MM.1S (cell line): ENCODE data around the gene C15orf39.

Experiments
- DNase-seq: peaks from one replicate; pipeline ENCODE4 v3.0.0-alpha.2; 2015
- H2AFZ ChIP-seq: fragments of 300-600 bp; sonication (generic); 2 replicates; pipeline ENCODE4 v1.6.0; 2016; ENCODE audit warnings: antibody characterized with exemption, low read length
- H3F3A ChIP-seq: fragments of 300-600 bp; sonication (generic); 2 replicates; pipeline ENCODE4 v1.6.1; 2016; ENCODE audit warnings: mild to moderate bottlenecking, antibody characterized with exemption, low read length, moderate library complexity, mixed read lengths; ENCODE audit not compliant: insufficient read depth
- H3K27ac ChIP-seq: fragments of 300-600 bp; sonication (generic); 2 replicates; pipeline ENCODE4 v1.5.1; 2016; ENCODE audit warnings: mild to moderate bottlenecking, low read length
- H3K27me3 ChIP-seq: fragments of 300-600 bp; sonication (generic); replicated peaks from 2 replicates; pipeline ENCODE4 v1.6.0; 2016; ENCODE audit warnings: low read length; ENCODE audit not compliant: insufficient read depth
- H3K36me3 ChIP-seq: fragments of 300-600 bp; sonication (generic); replicated peaks from 2 replicates; pipeline ENCODE4 v1.6.1; 2016; ENCODE audit warnings: mild to moderate bottlenecking, low read length, mixed read lengths; ENCODE audit not compliant: insufficient read depth
- H3K4me1 ChIP-seq: fragments of 300-600 bp; sonication (generic); 2 replicates; pipeline ENCODE4 v1.6.1; 2016; ENCODE audit warnings: low read length, mixed read lengths
- H3K4me2 ChIP-seq: fragments of 300-600 bp; sonication (generic); 2 replicates; pipeline ENCODE4 v1.6.0; 2016; ENCODE audit warnings: low read depth, low read length
- H3K4me3 ChIP-seq: fragments of 300-600 bp; sonication (generic); 2 replicates; pipeline ENCODE4 v1.5.1; 2016; ENCODE audit warnings: low read length, mixed read lengths
- H3K79me2 ChIP-seq: fragments of 300-600 bp; sonication (generic); 2 replicates; pipeline ENCODE4 v1.6.1; 2016; ENCODE audit warnings: mixed run types, low read length, mixed read lengths
- H3K9ac ChIP-seq: fragments of 300-600 bp; sonication (generic); 2 replicates; pipeline ENCODE4 v1.6.1; 2016; ENCODE audit warnings: low read length, mixed read lengths
- H3K9me2 ChIP-seq: fragments of 300-600 bp; sonication (generic); replicated peaks from 2 replicates; pipeline ENCODE4 v1.6.1; 2016; ENCODE audit warnings: mild to moderate bottlenecking, low read length, mixed read lengths; ENCODE audit not compliant: insufficient read depth
- H3K9me3 ChIP-seq: fragments of 300-600 bp; sonication (generic); replicated peaks from 2 replicates; pipeline ENCODE4 v1.6.1; 2016; ENCODE audit warnings: mild to moderate bottlenecking, low read length, mixed read lengths; ENCODE audit not compliant: insufficient read depth
- H4K20me1 ChIP-seq: fragments of 300-600 bp; sonication (generic); 2 replicates; pipeline ENCODE4 v1.6.1; 2016; ENCODE audit warnings: mild to moderate bottlenecking, low read length, moderate library complexity, mixed read lengths; ENCODE audit not compliant: insufficient read depth
- EZH2 ChIP-seq: fragments of 300-600 bp; sonication (generic); optimal IDR thresholded peaks from 2 replicates; pipeline ENCODE3; 2017; ENCODE audit warnings: low read depth, mild to moderate bottlenecking, antibody characterized with exemption, low read length, mixed read lengths
- EZH2phosphoT487 ChIP-seq: fragments of 300-600 bp; sonication (generic); IDR thresholded peaks from 2 replicates; pipeline ENCODE4 v1.6.1; 2018; ENCODE audit warnings: antibody characterized with exemption, low read length
- TF ChIP-seq, protein P1 (sequence below): fragments of 300-600 bp; sonication (generic); IDR thresholded peaks from 2 replicates; pipeline ENCODE4 v1.5.1; 2016; ENCODE audit warnings: antibody characterized with exemption, low read length, mixed read lengths

C15orf39 gene

DNA sequence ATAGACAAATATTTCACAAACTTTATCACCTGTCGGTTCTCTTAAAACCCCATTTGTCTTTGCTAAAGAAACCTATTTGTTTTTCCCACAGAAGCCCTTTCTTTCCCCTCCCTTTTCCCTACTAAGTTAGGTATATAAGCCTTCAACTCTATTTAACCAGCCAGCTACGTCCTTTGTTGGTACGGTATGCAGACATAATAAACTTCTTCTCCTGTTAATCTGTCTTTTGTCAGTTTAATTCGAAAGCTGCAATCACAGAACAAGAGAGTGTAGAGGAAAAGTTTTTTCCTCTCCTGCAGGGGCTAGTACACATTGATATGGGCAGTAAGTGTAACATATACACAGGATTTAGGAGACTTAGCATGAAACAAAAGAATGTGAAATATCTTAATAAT is 21.9 kb upstream of the C15orf39 start:
- Histone ChIP-seq H3K9me3 (no peaks in the 10 kb centered on the region), H3K4me2 (no peak overlapping the region), H3K27me3 (no peaks in the 10 kb centered on the region), H3K4me1 (peaks cover 20% of the 10 kb centered on the region), H3K9ac (no peak overlapping the region), H3F3A (peaks cover 12% of the 10 kb centered on the region; the same call in 1 of the 2 replicates), H3K27ac (no peak overlapping the region), H3K4me3 (no peak overlapping the region), H2AFZ (no peak overlapping the region), H3K79me2 (no peaks in the 10 kb centered on the region), H3K9me2 (no peaks in the 10 kb centered on the region), H4K20me1 (no peaks in the 10 kb centered on the region), H3K36me3 (no peaks in the 10 kb centered on the region)
- no peak for DNase-seq
- TF ChIP-seq EZH2phosphoT487 (no peak), EZH2 (no peak)
- TF ChIP-seq, protein P1, sequence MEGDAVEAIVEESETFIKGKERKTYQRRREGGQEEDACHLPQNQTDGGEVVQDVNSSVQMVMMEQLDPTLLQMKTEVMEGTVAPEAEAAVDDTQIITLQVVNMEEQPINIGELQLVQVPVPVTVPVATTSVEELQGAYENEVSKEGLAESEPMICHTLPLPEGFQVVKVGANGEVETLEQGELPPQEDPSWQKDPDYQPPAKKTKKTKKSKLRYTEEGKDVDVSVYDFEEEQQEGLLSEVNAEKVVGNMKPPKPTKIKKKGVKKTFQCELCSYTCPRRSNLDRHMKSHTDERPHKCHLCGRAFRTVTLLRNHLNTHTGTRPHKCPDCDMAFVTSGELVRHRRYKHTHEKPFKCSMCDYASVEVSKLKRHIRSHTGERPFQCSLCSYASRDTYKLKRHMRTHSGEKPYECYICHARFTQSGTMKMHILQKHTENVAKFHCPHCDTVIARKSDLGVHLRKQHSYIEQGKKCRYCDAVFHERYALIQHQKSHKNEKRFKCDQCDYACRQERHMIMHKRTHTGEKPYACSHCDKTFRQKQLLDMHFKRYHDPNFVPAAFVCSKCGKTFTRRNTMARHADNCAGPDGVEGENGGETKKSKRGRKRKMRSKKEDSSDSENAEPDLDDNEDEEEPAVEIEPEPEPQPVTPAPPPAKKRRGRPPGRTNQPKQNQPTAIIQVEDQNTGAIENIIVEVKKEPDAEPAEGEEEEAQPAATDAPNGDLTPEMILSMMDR = no peak

DNA sequence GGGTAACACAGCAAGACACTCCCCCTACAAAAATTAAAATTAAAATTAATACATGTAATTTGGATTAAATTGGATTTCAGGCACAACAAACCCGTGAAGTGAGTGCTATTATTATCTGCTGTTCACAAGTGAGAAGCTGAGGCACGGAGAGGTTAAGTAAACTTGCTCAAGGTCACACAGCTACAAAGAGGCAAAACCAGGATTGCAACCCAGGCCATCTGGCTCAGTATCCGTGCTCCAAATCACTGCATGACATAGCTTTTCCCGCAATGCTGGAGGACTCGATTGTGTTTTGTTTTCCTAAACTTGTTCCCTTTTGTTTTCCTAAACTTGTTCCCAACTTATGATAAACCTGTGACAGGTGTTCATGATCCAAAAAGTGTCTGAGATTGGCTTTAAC is 19.9 kb upstream of the C15orf39 start:
- Histone ChIP-seq H3K27ac (no peak overlapping the region), H3K27me3 (no peaks in the 10 kb centered on the region), H3K4me2 (no peak overlapping the region), H3K9me2 (no peaks in the 10 kb centered on the region), H3F3A (peaks cover 12% of the 10 kb centered on the region; the same call in 1 of the 2 replicates), H3K9me3 (no peaks in the 10 kb centered on the region), H3K4me3 (no peak overlapping the region), H3K79me2 (no peaks in the 10 kb centered on the region), H3K9ac (no peak overlapping the region), H2AFZ (no peak overlapping the region), H3K4me1 (peaks cover 20% of the 10 kb centered on the region), H4K20me1 (no peaks in the 10 kb centered on the region), H3K36me3 (no peaks in the 10 kb centered on the region)
- no peak for DNase-seq
- TF ChIP-seq EZH2 (no peak), EZH2phosphoT487 (no peak)
- TF ChIP-seq, protein P1 = no peak

DNA sequence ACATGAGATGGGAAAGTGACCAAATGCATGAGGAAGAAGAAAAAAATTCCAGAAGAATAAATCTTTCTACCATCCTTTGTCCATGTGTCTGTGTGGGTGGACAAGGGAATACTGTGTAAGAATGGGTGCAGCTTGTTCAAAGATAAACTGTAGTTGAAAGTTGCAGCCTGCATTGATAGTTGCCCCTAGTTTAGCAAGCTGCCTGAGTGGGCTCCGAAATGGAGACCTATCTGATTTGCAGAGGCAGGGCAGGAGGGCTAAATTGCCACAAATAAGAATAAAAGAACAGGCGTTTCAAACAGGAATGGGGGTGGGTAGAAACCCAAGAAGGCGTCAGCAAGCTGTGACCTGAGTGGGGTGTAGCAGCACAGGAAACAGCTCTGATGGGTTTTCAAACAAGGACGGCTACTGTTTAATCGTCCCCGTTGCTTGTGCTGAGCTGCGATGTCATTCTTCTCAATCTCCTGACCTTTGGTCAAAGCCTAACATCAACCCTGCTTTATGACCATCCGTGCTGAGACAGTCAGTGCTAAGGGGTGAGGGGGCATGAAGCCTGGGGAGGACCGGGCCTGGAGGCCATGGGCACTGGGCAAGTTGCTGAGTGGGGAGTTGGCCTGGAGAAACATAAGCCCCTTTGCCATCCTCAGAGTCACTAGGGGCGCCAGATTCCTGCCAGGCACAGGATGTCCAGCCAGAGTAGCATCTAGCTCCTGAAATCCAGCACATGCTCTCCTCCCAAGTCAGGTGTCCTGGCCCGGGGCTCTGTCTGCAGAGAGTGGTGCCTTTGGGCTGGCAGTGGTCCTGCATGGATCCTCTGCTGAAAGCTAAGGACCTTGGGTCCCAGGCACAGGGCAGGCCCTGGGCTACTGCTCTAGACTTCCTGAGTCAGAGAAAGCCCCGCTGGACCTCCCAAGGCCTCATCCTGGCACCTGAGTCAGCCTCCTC is 19.2 kb upstream of the C15orf39 start:
- H3K4me2 ChIP-seq = no peak overlapping the region
- H3K27me3 ChIP-seq = no peaks in the 10 kb centered on the region
- no peak for DNase-seq
- H3F3A ChIP-seq = peaks cover 7% of the 10 kb centered on the region; the same call in 1 of the 2 replicates
- no peaks in the 10 kb centered on the region for H4K20me1 ChIP-seq
- H3K4me1 ChIP-seq = peaks cover 14% of the 10 kb centered on the region
- H3K9ac ChIP-seq = no peak overlapping the region
- no peaks in the 10 kb centered on the region for H3K36me3 ChIP-seq
- no peak overlapping the region for H2AFZ ChIP-seq
- TF ChIP-seq EZH2phosphoT487 (no peak), EZH2 (no peak)
- TF ChIP-seq, protein P1 = no peak
- no peak overlapping the region for H3K4me3 ChIP-seq
- no peaks in the 10 kb centered on the region for H3K9me2 ChIP-seq
- no peak overlapping the region for H3K27ac ChIP-seq
- H3K79me2 ChIP-seq = no peaks in the 10 kb centered on the region
- H3K9me3 ChIP-seq = no peaks in the 10 kb centered on the region
